HepG2 (cell line): ENCODE measurements around the gene ACP5. TPM values are rescaled to one million over a fixed set of nuclear protein-coding genes. Genes with fewer than 3 reads are reported as not detected.

Source experiments
- ARNT2 ChIP-seq: sonication (generic); formaldehyde crosslinking; IDR thresholded peaks from 2 replicates; pipeline ENCODE4 v1.8.0; 2022; ENCODE audit warnings: mild to moderate bottlenecking, low read depth, missing genetic modification reagents, moderate library complexity
- CREB1 ChIP-seq, 2 experiments: fragments of 450-650 bp in 1 of 2; IDR thresholded peaks; 2 replicates each; pipeline ENCODE4 v1.6.1; 2016 to 2017; ENCODE audit warnings: control low read depth in 1 of 2, mild to moderate bottlenecking in 1 of 2, missing compliant biosample characterization in 1 of 2, missing genetic modification characterization in 1 of 2
- JUND ChIP-seq: sonication (generic); formaldehyde crosslinking; IDR thresholded peaks from 2 replicates; pipeline ENCODE4 v1.8.0; 2022; ENCODE audit warnings: mild to moderate bottlenecking, missing genetic modification reagents
- LCORL ChIP-seq, 2 experiments: fragments of 450-650 bp in 1 of 2; sonication (generic) in 1 of 2; formaldehyde crosslinking in 1 of 2; IDR thresholded peaks; 2 replicates each; pipeline versions ENCODE4 v1.5.0 to v1.6.1; 2017 to 2020; ENCODE audit warnings: antibody characterized with exemption in 1 of 2, missing genetic modification reagents in 1 of 2
- NFRKB ChIP-seq: fragments of 450-650 bp; IDR thresholded peaks from 2 replicates; pipeline ENCODE4 v1.6.1; 2017
- NRL ChIP-seq: sonication (generic); formaldehyde crosslinking; IDR thresholded peaks from 2 replicates; pipeline ENCODE4 v1.5.0; 2020; ENCODE audit warnings: missing genetic modification reagents, mild to moderate bottlenecking, moderate library complexity, borderline replicate concordance
- RAD21 ChIP-seq: fragments of 450-650 bp; formaldehyde crosslinking; IDR thresholded peaks from 2 replicates; pipeline ENCODE4 v1.5.0; 2020; ENCODE audit warnings: mild to moderate bottlenecking
- SMC3 ChIP-seq: IDR thresholded peaks from 2 replicates; pipeline ENCODE4 v1.6.1; 2011; ENCODE audit warnings: low read length, improper control_type of control experiment
- ZFX ChIP-seq: sonication (generic); formaldehyde crosslinking; IDR thresholded peaks from 2 replicates; pipeline ENCODE4 v1.4.0; 2020; ENCODE audit warnings: mild to moderate bottlenecking, low read depth, missing genetic modification reagents, moderate library complexity
- ZNF251 ChIP-seq: sonication (generic); formaldehyde crosslinking; IDR thresholded peaks from 2 replicates; pipeline ENCODE4 v1.9.0; 2021; ENCODE audit warnings: mild to moderate bottlenecking, missing genetic modification reagents
- ZNF33A ChIP-seq: sonication (generic); formaldehyde crosslinking; IDR thresholded peaks from 2 replicates; pipeline ENCODE4 v1.5.1; 2020; ENCODE audit warnings: missing genetic modification reagents, mild to moderate bottlenecking, moderate library complexity, borderline replicate concordance
- ZSCAN12 ChIP-seq: sonication (generic); formaldehyde crosslinking; IDR thresholded peaks from 2 replicates; pipeline ENCODE4 v1.9.0; 2021; ENCODE audit warnings: mild to moderate bottlenecking, missing genetic modification reagents
- polyA plus RNA-seq, 8 experiments: library from polyadenylated mRNA; depleted of rRNA in 3 of 8; stranded (reverse) in 7 of 8; unstranded in 1 of 8; fragments of >200 nt; fragmentation: Illumina TruSeq in 4 of 8; extraction: Trizol in 4 of 8; gene quantifications; 2 replicates each; pipeline versions ENCODE4 v1.2.1 to v1.2.3, GENCODE V29; 2011 to 2016; ENCODE audit warnings: low read depth in 4 of 8, missing spikeins in 1 of 8, mixed read lengths in 1 of 8; ENCODE audit not compliant: insufficient read depth in 1 of 8
- total RNA-seq, 5 experiments: library from RNA; depleted of rRNA; stranded (reverse); fragments of >200 nt; fragmentation: Illumina TruSeq; extraction: Trizol; gene quantifications; 2 replicates each; pipeline ENCODE4 v1.2.3, GENCODE V29; 2016; ENCODE audit warnings: low read depth in 1 of 5
- TF ChIP-seq, protein P1 (sequence below): sonication (generic); formaldehyde crosslinking; IDR thresholded peaks from 2 replicates; pipeline ENCODE4 v1.4.0; 2020; ENCODE audit warnings: mild to moderate bottlenecking, missing genetic modification reagents, borderline replicate concordance
- TF ChIP-seq, protein P2 (sequence below): sonication (generic); formaldehyde crosslinking; IDR thresholded peaks from 2 replicates; pipeline ENCODE4 v1.5.0; 2020; ENCODE audit warnings: mild to moderate bottlenecking, missing genetic modification reagents, moderate library complexity
- TF ChIP-seq, protein P3 (sequence below), 2 experiments: sonication (generic) in 1 of 2; formaldehyde crosslinking in 1 of 2; IDR thresholded peaks; 2 replicates each; pipeline versions ENCODE4 v1.4.0 to v1.6.1; 2018 to 2020; ENCODE audit warnings: missing genetic modification reagents in 2 of 2, borderline replicate concordance in 1 of 2, low read depth in 1 of 2, mild to moderate bottlenecking in 1 of 2, missing biosample characterization in 1 of 2
- TF ChIP-seq, protein P4 (sequence below), 2 experiments: IDR thresholded peaks; 2 replicates each; pipeline ENCODE4 v1.6.1; 2011 to 2012; ENCODE audit warnings: low read length in 2 of 2, borderline replicate concordance in 1 of 2, low read depth in 1 of 2, mild to moderate bottlenecking in 1 of 2, moderate library complexity in 1 of 2

Gene ACP5
- total and polyA plus RNA-seq, 2 of the 13 experiments (the other 11 are each of a cell fraction or from before 2014, with no cell fraction given), result 1.3 to 6.7 TPM

DNA sequence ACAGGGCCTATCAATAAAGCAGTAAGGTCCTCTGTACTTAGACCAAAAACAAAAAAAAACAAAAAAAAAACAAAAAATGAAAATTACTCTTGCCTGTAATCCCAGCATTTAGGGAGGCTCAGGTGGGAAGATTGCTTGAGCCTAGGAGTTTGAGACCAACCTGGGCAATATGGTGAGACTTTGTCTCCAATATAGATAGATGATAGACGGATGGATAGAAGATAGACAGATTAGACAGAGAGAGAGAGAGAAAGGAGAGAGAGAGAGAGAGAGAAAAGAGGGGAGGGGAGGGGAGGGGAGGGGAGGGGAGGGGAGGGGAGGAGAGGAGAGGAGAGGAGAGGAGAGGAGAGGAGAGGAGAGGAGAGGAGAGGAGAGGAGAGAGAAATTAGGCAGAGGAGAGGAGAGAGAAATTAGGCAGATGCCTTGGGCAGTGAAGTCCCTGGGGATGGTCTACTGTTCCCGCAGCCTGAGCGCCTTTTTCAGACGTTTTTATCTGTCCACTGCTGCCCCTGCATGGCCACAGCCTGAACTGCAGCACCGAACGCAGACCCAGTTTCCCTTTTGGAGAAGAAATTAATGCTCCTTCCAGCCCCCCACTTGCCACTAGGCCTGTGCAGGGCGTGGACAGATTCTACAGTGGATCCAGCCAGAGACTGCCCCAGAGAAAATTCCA, 10.0 kb upstream of the ACP5 start (continued):
- TF ChIP-seq, protein P1, sequence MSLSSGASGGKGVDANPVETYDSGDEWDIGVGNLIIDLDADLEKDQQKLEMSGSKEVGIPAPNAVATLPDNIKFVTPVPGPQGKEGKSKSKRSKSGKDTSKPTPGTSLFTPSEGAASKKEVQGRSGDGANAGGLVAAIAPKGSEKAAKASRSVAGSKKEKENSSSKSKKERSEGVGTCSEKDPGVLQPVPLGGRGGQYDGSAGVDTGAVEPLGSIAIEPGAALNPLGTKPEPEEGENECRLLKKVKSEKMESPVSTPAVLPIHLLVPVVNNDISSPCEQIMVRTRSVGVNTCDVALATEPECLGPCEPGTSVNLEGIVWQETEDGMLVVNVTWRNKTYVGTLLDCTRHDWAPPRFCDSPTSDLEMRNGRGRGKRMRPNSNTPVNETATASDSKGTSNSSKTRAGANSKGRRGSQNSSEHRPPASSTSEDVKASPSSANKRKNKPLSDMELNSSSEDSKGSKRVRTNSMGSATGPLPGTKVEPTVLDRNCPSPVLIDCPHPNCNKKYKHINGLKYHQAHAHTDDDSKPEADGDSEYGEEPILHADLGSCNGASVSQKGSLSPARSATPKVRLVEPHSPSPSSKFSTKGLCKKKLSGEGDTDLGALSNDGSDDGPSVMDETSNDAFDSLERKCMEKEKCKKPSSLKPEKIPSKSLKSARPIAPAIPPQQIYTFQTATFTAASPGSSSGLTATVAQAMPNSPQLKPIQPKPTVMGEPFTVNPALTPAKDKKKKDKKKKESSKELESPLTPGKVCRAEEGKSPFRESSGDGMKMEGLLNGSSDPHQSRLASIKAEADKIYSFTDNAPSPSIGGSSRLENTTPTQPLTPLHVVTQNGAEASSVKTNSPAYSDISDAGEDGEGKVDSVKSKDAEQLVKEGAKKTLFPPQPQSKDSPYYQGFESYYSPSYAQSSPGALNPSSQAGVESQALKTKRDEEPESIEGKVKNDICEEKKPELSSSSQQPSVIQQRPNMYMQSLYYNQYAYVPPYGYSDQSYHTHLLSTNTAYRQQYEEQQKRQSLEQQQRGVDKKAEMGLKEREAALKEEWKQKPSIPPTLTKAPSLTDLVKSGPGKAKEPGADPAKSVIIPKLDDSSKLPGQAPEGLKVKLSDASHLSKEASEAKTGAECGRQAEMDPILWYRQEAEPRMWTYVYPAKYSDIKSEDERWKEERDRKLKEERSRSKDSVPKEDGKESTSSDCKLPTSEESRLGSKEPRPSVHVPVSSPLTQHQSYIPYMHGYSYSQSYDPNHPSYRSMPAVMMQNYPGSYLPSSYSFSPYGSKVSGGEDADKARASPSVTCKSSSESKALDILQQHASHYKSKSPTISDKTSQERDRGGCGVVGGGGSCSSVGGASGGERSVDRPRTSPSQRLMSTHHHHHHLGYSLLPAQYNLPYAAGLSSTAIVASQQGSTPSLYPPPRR (CRISPR knock-in tag), result no peak
- TF ChIP-seq, protein P2, sequence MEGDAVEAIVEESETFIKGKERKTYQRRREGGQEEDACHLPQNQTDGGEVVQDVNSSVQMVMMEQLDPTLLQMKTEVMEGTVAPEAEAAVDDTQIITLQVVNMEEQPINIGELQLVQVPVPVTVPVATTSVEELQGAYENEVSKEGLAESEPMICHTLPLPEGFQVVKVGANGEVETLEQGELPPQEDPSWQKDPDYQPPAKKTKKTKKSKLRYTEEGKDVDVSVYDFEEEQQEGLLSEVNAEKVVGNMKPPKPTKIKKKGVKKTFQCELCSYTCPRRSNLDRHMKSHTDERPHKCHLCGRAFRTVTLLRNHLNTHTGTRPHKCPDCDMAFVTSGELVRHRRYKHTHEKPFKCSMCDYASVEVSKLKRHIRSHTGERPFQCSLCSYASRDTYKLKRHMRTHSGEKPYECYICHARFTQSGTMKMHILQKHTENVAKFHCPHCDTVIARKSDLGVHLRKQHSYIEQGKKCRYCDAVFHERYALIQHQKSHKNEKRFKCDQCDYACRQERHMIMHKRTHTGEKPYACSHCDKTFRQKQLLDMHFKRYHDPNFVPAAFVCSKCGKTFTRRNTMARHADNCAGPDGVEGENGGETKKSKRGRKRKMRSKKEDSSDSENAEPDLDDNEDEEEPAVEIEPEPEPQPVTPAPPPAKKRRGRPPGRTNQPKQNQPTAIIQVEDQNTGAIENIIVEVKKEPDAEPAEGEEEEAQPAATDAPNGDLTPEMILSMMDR, result peak; percentile 86
- no peak for TF ChIP-seq ZSCAN12 (CRISPR knock-in tag)
- no peak for TF ChIP-seq LCORL (IDR thresholded peaks at IDR 0.05)
- 0 out of 2 replicates have a peak, but pooled peaks have one; percentile 44 for TF ChIP-seq LCORL (CRISPR knock-in tag; IDR thresholded peaks at IDR 0.05)
- TF ChIP-seq ZFX (CRISPR knock-in tag), result peak; percentile 20; the same call in 1 of the 2 replicates
- TF ChIP-seq ARNT2, result no peak
- no peak for TF ChIP-seq NFRKB
- TF ChIP-seq RAD21, result peak; percentile 80
- TF ChIP-seq ZNF251 (CRISPR knock-in tag), result no peak
- peak; percentile 70 for TF ChIP-seq SMC3
- TF ChIP-seq JUND (CRISPR knock-in tag), result no peak
- TF ChIP-seq ZNF33A (CRISPR knock-in tag), result no peak
- TF ChIP-seq CREB1 (IDR thresholded peaks at IDR 0.05), result no peak
- TF ChIP-seq CREB1 (CRISPR knock-in tag; IDR thresholded peaks at IDR 0.05), result no peak
- TF ChIP-seq, protein P3, sequence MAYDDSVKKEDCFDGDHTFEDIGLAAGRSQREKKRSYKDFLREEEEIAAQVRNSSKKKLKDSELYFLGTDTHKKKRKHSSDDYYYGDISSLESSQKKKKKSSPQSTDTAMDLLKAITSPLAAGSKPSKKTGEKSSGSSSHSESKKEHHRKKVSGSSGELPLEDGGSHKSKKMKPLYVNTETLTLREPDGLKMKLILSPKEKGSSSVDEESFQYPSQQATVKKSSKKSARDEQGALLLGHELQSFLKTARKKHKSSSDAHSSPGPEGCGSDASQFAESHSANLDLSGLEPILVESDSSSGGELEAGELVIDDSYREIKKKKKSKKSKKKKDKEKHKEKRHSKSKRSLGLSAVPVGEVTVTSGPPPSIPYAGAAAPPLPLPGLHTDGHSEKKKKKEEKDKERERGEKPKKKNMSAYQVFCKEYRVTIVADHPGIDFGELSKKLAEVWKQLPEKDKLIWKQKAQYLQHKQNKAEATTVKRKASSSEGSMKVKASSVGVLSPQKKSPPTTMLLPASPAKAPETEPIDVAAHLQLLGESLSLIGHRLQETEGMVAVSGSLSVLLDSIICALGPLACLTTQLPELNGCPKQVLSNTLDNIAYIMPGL (CRISPR knock-in tag; IDR thresholded peaks at IDR 0.05; ENCODE audit: borderline replicate concordance in 1 of 2, low read depth in 1 of 2), result 0 out of 4 replicates have a peak, but pooled peaks of 1 of the 2 experiments have one; percentile 46
- TF ChIP-seq NRL (CRISPR knock-in tag), result no peak
- TF ChIP-seq, protein P4, sequence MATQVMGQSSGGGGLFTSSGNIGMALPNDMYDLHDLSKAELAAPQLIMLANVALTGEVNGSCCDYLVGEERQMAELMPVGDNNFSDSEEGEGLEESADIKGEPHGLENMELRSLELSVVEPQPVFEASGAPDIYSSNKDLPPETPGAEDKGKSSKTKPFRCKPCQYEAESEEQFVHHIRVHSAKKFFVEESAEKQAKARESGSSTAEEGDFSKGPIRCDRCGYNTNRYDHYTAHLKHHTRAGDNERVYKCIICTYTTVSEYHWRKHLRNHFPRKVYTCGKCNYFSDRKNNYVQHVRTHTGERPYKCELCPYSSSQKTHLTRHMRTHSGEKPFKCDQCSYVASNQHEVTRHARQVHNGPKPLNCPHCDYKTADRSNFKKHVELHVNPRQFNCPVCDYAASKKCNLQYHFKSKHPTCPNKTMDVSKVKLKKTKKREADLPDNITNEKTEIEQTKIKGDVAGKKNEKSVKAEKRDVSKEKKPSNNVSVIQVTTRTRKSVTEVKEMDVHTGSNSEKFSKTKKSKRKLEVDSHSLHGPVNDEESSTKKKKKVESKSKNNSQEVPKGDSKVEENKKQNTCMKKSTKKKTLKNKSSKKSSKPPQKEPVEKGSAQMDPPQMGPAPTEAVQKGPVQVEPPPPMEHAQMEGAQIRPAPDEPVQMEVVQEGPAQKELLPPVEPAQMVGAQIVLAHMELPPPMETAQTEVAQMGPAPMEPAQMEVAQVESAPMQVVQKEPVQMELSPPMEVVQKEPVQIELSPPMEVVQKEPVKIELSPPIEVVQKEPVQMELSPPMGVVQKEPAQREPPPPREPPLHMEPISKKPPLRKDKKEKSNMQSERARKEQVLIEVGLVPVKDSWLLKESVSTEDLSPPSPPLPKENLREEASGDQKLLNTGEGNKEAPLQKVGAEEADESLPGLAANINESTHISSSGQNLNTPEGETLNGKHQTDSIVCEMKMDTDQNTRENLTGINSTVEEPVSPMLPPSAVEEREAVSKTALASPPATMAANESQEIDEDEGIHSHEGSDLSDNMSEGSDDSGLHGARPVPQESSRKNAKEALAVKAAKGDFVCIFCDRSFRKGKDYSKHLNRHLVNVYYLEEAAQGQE (IDR thresholded peaks at IDR 0.05; ENCODE audit: borderline replicate concordance in 1 of 2, low read depth in 1 of 2, low read length in 2 of 2), result no peak
